ENCODE data around the gene LEO1. TPM values are rescaled to one million over a fixed set of nuclear protein-coding genes. Genes with fewer than 3 reads are reported as not detected.

Gene LEO1
- total RNA-seq, 1 experiment from 2014 or later, result 30.1 TPM

GRCh38 chr15:51904421-51904820 lies 67.2 kb downstream of the LEO1 start:
- Histone ChIP-seq H3K9me3 (ENCODE audit: control insufficient read depth, insufficient read depth, low read depth, low read length) (no peaks in the 10 kb centered on the region), H3K27me3 (ENCODE audit: control insufficient read depth, insufficient read depth, low read length) (no peaks in the 10 kb centered on the region), H3K36me3 (ENCODE audit: control insufficient read depth, insufficient read depth, low read length) (peaks cover 13% of the 10 kb centered on the region; the same call in 1 of the 2 replicates), H3K4me1 (ENCODE audit: control insufficient read depth, insufficient read depth, low read length) (peaks cover 11% of the 10 kb centered on the region; the same call in 1 of the 2 replicates), H3K4me3 (ENCODE audit: low read depth in 2 of 2, low read length in 2 of 2) (no peak overlapping the region), H3K27ac (ENCODE audit: low read length) (no peak overlapping the region)
- intact Hi-C loops (cut with micrococcal nuclease; ENCODE audit: unreplicated experiment), result no loop called here
- no peak for TF ChIP-seq POLR2AphosphoS5 (IDR thresholded peaks at IDR 0.05; ENCODE audit: low read depth, low read length)
- TF ChIP-seq SIN3A (IDR thresholded peaks at IDR 0.05; ENCODE audit: borderline replicate concordance, insufficient read depth, low read depth, low read length), result no peak
- no peak for TF ChIP-seq CTCF (IDR thresholded peaks at IDR 0.05)
- TF ChIP-seq REST (IDR thresholded peaks at IDR 0.05; ENCODE audit: insufficient read depth in 1 of 2, low read depth in 2 of 2, low read length in 1 of 2), result no peak
- TF ChIP-seq TCF7L2 (IDR thresholded peaks at IDR 0.05; ENCODE audit: low read depth, low read length), result no peak
- in situ Hi-C loops (cut with HindIII; ENCODE audit: low pct_unique_long_range_greater_than_20kb, low sequenced_read_pairs), result no loop called here
- CTCF ChIA-PET, result no interaction called here
- DNase-seq (ENCODE audit: low read depth, low spot score) (no peak), ATAC-seq (no peak)
- BruUV-seq (replicated peaks), result no TSS peak
- POLR2A ChIA-PET, result interaction anchor here (0.9 kb wide), 1 partner anchor 10 kb away, joined by 10 read pairs; no protein-coding TSS in a partner anchor

- DNase-seq (ENCODE audit: low read depth, low spot score) (no peak), ATAC-seq (no peak)
- intact Hi-C loops (cut with micrococcal nuclease; ENCODE audit: unreplicated experiment), result no loop called here
- POLR2A ChIA-PET, result interaction anchor here (0.7 kb wide), 1 partner anchor 59 kb away, joined by 4 read pairs; no protein-coding TSS in a partner anchor
- BruUV-seq (replicated peaks), result TSS peak; percentile 38
- H3K27ac ChIP-seq (ENCODE audit: low read length), result no peak overlapping the region
- in situ Hi-C loops (cut with HindIII; ENCODE audit: low pct_unique_long_range_greater_than_20kb, low sequenced_read_pairs), result no loop called here
- H3K4me1 ChIP-seq (ENCODE audit: control insufficient read depth, insufficient read depth, low read length), result no peaks in the 10 kb centered on the region
- no peaks in the 10 kb centered on the region for H3K27me3 ChIP-seq (ENCODE audit: control insufficient read depth, insufficient read depth, low read length)
- no peak overlapping the region for H3K4me3 ChIP-seq (ENCODE audit: low read depth in 2 of 2, low read length in 2 of 2)
- no peaks in the 10 kb centered on the region for H3K9me3 ChIP-seq (ENCODE audit: control insufficient read depth, insufficient read depth, low read depth, low read length)
- CTCF ChIA-PET, result no interaction called here
- TF ChIP-seq CTCF (IDR thresholded peaks at IDR 0.05), result no peak
- H3K36me3 ChIP-seq (ENCODE audit: control insufficient read depth, insufficient read depth, low read length), result peaks cover 4% of the 10 kb centered on the region; the same call in 1 of the 2 replicates
Observed at GRCh38 chr15:51889486-51889885, 82.1 kb downstream of the LEO1 start.
